Cardiac fibroblast (primary cell): ENCODE data around the gene GCNT1.

Source experiments
- DNase-seq, 2 donors: peaks; one replicate each; pipeline versions ENCODE4 v3.0.0 to v3.0.0-alpha.2; 2010; ENCODE audit warnings: low read depth in 2 of 2
- H3K4me3 ChIP-seq, 2 donors: replicated peaks in 1 of 2; 1 replicate in 1 of 2; 2 replicates in 1 of 2; pipeline ENCODE4 v1.5.1; 2011; ENCODE audit warnings: low read depth in 2 of 2, low read length in 2 of 2, mild to moderate bottlenecking in 2 of 2, moderate library complexity in 1 of 2
- CTCF ChIP-seq: IDR thresholded peaks from one replicate; pipeline ENCODE4 v1.5.1; 2011; ENCODE audit warnings: low read depth, mild to moderate bottlenecking, low read length, inconsistent platforms

GCNT1 gene

GRCh38 chr9:76534026-76534425 lies 75.0 kb downstream of the GCNT1 start:
- no peak for TF ChIP-seq CTCF
- DNase-seq: peak; percentile 26 to 57
- H3K4me3 ChIP-seq: no peak overlapping the region

- peak in 1 of 2 donors; percentile 51 for DNase-seq
- TF ChIP-seq CTCF: no peak
Measured at GRCh38 chr9:76537150-76537646, 78.2 kb downstream of the GCNT1 start.

GRCh38 chr9:76539180-76539579 lies 80.2 kb downstream of the GCNT1 start:
- H3K4me3 ChIP-seq: no peak overlapping the region
- TF ChIP-seq CTCF: no peak
- no peak for DNase-seq

More at GRCh38 chr9:76537150-76537646, 78.2 kb downstream of the GCNT1 start:
- no peak overlapping the region for H3K4me3 ChIP-seq

- TF ChIP-seq CTCF: no peak
- no peak for DNase-seq
- no peak overlapping the region for H3K4me3 ChIP-seq
Measured at GRCh38 chr9:76542360-76542759, 83.4 kb downstream of the GCNT1 start.

DNA sequence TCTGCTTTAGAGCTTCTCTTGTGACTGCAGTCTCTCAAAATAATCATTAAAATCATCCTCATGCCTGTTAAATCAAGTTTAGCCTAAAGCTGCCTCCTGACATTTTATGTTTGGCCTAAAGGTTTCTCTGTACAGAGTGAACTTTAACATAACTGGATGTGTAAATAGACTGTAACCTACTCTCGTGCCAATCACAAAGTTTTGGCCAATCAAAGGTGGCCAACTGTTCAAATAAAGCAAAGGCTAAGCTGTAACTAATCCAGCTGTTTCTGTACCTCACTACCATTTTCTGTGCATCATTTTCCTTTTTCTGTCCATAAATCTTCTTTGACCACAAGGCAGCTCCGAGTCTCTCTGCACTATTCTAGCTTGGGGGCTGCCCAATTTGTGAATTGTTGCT lies 86.2 kb downstream of the GCNT1 start:
- DNase-seq: no peak
- H3K4me3 ChIP-seq: no peak overlapping the region
- TF ChIP-seq CTCF: no peak

DNA sequence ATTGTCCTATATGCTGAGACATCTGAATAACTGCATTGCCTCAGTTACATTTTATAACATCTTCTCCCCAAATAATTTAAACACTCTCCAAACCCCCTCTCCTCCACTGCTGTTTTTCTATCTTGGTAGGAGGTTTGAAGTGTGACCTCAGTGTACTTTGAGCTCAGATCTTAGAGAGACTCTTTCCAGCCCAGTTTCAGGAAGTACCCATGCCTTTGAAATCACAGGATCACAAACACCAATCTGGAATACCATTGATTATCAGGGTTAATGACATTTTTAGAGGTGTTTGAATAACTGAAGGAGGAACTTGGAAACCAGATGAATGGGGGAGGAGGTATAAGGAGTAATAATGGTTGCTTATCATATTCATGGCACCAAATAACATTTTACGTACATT lies 93.2 kb downstream of the GCNT1 start:
- DNase-seq: no peak
- no peak overlapping the region for H3K4me3 ChIP-seq
- TF ChIP-seq CTCF: no peak
